HG03457 (cell line): Measurements from ENCODE around the gene EVC2.

Experiments
- ATAC-seq: cut with Tn5 transposase; IDR thresholded peaks from one replicate; pipeline ENCODE4 v1.9.1; 2021; ENCODE audit warnings: moderate number of reproducible peaks; ENCODE audit not compliant: unreplicated experiment

The EVC2 gene

DNA sequence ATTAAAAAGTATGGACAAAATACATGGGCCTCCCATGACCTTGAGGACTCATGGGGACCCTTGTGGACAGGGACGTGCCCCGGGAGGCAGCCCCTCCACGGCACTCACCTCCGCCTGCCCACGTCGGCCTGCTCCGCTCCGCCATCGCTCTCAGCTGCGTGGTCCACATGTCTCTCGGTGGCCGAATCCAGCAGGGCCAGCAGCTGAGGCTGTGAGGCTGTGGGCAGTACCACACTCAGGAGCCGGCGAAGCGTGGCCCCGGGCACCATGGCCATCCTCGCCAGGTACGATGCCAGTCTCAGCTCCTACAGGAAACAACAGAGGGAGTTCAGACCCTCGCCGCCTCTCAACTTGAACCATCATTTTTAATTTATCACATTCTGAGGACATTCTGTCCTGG is 140.0 kb downstream of the EVC2 start:
- ATAC-seq: no peak

DNA sequence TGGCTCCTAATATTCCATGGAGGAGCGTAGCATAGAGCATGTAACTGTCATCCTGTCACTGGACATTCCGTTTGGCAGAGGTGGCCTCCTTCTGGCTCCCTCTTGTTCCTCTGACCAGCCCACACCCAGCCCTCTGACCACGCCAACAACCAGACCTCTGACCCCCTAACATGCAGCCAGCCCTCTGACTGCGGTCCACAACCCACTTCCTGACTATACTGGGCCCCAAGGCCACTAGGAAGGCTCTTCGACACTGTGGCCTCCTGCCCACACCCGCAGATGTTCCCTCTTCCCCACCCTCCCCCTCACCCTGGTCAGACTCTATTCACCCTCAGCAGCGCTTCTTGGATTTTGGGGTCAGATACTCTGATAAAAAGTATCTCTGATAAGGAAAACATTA is 141.4 kb downstream of the EVC2 start:
- ATAC-seq: no peak

DNA sequence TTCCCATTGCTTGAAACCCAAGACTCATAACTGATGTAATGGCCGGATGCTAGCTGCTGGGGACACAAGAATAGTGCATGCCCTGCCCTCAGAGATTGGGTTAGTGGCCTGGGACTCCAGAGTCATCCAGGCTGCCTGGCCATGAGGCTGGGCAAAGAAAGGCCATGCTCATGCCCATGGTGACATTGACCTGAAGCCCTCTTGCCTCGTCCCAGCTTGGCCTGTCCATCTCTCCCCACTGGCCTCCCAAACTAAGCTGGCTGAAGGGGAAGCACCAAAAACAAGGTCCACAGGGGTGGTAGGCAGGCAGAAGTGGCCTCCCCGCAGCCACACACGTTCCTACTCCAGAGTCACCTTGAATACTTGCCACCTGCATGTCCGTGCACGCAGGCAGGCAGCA is 141.8 kb downstream of the EVC2 start:
- no peak for ATAC-seq

DNA sequence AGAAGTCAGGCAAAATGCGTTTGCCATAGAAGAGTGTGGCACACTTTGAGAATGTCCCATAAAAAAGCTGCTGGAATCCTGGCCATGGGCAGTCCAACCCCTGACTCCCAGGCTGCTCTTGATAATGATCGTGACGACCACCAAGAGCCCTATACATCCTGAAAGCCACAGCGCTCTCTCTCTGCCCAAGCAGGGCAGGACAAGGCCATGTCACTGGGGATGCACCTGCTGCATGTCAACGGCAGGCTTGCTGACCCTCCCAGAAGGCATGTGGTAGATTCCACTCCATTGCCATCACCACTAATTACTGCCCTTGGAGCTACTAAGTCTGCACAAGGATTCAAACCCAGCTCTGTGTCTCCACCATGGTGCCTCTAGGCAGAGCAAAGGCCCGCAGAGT is 144.5 kb downstream of the EVC2 start:
- ATAC-seq: no peak

DNA sequence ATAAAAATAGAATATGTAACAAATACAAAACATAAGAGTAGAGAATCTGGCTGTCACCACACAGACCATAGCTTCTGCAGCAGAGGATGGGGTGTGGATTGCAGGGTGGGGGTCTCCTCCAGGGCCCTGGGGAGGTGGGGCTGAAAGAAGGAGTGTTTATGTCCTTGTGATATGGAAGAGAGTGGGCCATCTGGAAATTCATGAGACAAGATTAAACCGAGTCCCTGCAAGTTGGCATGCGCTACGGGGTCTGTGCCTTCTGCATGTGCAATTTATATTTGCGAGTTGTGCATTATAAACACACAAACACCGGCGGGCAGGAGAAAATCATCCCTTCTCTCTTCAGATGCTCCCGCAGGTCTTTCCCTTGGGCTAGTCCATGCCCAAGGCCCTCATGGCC is 145.9 kb downstream of the EVC2 start:
- no peak for ATAC-seq

DNA sequence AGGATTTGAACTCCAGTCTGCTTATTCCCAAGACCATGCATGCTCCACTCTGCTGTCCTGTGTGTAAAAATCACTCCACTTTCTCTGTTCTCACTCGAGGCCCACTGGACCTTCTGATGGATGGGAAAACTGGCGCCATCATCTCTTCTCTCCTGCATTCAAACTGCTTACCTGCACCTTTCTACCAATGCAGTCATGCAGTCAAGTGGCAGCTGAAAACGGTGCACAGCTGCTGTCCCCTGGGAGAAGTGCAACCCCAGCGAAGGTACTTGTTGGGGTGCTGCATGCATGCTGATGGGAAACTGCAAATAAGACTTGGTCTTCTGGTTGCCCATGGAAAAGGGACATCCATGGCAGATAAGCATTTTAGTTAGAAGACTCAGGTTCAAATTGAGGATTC is 147.1 kb downstream of the EVC2 start:
- ATAC-seq: no peak

DNA sequence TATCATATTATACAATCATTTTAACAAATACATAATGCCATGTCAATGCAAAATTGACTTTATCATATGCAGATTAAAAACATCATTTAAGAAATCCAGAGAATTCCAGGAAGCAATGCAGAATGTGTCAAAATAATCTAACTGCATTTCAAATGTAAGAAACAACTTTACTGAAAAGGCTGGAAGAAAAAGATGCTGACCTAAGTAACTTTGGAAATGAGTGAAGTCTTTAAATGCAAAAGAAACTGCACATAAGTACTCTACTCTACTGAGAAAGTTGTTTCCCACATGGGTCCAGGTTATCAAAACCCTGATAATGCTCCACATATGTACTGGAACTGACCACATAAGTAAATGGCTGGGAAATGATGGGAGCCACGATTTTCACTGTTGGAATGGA is 149.9 kb downstream of the EVC2 start:
- ATAC-seq: no peak

DNA sequence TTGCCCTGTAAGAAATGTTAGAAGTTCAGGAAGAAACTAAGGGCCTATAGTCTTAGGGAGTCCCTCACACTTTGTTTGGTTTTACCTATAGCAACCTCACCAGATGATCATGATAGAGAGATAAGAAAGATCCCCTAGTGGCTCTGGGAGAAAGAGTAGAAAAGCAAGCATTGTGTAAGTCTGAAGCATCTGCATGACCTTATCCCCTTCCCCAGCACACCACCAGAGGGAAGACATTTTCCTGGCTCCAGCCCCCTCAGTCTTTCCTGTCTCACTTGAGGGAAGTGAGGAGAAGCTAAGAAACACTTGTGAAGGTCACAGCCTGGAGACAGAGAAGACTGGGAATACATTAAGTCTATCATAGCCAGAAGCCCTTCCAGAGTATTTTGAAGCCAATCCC is 154.0 kb downstream of the EVC2 start:
- no peak for ATAC-seq

DNA sequence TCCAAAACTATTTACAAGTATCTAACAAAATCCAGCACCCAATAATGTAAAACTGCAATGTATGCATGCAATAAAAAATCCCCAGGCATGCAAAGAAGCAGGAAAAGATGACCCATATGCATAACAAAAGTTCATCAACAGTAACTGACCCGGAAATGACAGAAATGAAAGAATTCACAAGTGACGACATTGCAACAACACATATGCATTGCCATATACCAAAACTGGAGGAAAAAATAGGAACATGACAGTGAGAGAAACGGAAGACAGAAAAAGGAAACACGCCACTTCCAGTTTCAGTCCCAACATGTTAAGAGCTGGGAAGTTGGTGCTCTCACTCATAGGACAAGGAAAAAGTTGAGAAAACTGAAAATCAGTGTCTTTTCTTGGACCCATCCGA is 154.6 kb downstream of the EVC2 start:
- no peak for ATAC-seq

DNA sequence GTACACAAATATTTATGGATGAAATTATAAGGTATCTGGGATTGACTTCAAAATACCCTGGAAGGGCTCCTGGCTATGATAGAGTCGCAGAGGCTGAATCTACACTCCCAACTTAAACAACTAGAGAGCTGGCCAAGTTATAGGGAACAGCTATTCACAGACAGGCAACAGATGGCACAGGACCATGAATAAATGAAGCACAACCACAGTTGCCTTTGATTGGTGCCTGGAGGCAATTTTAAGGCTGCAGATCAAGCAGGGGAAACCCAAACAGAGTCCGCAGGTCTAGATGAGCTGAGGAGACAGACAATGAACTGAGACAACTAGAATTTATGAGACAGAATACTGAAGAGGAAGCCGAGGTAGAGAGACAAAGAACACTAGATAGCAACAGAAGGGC is 155.9 kb downstream of the EVC2 start:
- ATAC-seq: no peak

DNA sequence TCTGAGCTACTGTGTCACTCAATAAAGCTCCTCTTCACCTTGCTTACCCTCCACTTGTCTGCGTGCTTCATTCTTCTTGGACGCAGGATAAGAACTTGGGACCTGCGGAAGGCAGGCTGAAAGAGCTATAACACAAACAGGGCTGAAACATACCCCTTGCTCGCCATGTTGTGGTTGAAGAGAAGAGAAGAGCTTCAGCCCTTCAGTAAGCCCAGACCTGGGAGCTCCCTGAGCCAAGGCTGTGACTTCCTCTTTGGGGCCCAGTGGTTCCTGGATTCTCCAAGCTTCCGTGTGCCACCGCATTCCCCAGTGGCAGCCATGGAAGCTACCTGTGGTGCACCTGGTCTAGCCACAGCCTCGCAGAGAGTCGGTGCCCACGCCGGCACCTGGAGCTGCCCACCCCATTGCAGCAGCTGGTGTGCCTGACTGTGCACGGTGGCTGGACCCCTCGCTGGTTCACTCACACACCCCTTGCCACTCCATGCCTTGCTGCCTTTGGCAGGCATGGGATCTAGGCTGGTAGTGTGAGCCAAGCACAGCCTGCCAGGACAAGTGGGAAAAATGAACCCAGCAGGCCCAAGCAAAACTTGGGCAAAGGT is 160.6 kb downstream of the EVC2 start:
- no peak for ATAC-seq

DNA sequence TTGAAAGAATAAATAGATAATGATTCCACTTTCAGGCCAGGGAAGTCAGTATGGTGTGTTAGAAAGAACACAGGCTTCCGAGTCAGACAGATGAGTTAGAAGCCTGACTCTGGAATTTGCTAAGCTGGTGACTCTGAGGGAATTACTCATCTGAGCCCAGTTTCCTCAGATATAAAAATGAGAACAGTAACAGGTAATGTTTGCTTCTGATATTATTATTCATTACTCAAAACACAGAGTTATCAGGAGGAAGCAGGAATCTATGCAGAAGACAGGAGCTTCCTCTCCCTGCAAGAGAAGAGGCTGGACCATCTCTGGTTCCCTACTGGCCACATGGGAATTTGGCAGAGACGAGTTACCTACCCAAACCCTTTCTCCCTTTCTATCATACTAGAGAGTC is 163.1 kb downstream of the EVC2 start:
- ATAC-seq: no peak

DNA sequence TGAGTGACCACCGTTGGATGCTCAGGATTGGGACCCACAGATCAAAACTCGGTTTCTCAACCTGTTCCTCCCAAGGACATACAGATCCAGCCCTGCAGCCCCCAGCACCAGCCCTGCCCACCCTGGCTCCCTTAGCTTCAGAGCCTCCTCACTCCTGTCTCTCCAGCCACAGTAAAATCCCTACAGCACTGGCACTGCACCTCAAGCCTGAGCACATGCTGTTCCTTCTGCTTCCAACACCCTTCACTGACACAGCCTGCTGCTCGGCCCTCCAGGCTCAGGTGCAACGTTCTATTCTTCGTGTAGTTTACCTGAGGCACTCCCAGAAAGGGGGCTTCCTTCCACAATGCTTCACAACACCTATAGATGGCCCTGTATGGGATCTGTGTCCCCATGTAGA is 163.6 kb downstream of the EVC2 start:
- ATAC-seq: no peak

DNA sequence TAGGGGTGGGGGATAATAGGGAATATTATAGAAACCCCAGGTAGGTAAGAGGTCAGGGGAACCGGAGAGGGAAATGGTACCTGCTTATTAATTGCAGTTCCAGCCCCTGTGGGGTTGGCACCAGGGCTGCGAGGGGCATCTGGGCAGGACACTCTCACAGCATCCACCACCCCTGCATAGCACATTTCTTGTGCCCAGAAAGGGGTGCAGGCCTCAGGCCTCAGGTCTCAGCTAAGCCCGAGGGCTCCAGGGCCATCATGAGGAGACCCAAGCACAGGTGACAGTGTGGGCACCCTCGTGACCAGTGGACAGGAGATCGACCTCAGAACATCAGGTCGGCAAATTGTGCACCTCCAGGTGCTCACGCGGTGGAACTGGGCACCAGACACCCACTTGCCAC is 164.7 kb downstream of the EVC2 start:
- ATAC-seq: no peak

DNA sequence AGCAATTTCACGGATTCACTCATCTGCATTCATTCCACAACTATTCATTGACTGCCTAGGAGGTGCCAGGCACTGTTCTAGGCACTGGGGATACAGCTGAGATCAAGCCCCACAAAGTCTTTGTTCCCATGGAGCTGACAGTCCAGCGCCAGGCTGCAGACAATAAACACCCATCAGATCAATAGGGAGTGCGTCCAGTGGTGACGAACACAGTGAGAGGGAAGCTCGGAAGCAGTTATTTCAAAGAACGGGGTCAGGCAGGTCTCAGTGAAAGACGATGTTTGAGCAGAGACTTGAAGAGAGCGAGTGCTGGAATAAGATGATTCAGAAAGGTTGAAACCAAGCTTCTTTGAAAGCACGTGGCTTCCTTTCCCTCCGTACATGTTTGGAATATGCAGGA is 167.2 kb downstream of the EVC2 start:
- no peak for ATAC-seq

DNA sequence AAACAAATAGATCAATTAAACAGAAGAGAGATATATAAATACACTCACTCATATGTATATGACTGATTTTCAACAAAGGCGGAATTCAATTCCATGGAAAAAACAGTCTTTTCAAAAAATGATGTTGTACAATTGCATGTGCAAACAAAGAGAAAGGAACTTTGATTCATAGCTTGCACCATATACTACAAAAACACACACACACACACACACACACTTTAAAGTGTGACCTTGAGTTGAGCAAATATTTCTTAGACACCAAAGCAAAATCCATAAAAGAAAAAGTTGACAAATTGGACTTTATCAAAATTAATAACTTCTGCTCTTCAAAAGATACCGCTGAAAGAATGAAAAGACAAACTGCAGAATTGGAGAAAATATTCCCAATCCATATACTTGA is 168.8 kb downstream of the EVC2 start:
- no peak for ATAC-seq

DNA sequence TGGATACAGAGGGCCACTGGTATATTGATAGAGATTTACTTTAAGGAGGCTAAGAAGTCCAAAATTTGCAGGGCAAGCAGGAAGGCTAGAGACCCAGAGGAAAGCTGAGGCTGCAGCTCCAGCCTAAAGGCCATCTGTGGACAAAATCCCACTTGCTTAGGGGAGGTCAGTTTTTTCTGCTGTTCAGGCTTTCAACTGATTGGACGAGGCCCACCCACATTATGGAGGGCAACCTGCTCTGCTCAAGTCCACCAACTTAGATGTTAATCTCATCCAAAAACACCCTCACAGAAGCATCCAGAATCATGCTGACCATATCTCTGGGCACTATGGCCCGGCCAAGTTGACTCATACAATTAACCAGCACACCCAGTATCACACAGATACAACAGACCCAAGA is 176.3 kb downstream of the EVC2 start:
- no peak for ATAC-seq

DNA sequence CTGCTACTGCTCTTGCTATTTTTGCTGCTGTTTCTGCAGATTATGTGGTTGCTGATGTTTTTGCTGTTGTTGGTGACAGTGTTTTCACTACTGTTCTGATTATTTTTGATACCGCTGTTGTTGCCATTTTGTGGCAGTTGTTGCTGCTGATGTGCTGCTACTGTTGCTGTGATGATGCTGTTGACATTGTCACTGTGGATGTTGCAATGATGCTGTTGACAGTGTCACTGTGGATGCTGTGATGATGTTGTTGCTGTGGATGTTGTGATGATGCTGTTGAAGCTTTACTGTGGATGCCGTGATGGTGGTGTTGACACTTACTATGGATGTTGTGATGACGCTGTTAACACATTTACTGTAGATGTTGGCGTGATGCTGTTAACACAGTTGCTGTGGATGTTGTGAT is 180.3 kb downstream of the EVC2 start:
- no peak for ATAC-seq

DNA sequence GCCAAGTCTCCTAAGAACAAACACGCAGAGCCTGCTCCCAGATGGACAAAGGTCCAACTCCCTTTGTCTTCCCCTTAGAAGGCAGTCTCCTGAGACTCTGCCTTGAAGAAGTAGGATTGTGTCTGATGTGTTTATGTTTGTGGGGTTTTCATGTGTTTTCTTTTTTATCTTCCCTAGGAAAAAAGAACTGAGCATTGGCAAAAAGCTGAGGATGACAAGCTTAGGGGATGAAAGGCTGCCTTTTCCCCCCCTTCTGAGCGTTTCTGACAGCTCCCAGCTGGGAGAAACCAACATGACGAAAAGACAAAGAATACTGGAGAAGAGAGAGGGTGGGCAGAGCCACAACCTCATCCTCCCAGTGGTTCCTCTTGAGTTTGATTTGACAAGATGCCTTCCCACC is 181.1 kb downstream of the EVC2 start:
- ATAC-seq: no peak

DNA sequence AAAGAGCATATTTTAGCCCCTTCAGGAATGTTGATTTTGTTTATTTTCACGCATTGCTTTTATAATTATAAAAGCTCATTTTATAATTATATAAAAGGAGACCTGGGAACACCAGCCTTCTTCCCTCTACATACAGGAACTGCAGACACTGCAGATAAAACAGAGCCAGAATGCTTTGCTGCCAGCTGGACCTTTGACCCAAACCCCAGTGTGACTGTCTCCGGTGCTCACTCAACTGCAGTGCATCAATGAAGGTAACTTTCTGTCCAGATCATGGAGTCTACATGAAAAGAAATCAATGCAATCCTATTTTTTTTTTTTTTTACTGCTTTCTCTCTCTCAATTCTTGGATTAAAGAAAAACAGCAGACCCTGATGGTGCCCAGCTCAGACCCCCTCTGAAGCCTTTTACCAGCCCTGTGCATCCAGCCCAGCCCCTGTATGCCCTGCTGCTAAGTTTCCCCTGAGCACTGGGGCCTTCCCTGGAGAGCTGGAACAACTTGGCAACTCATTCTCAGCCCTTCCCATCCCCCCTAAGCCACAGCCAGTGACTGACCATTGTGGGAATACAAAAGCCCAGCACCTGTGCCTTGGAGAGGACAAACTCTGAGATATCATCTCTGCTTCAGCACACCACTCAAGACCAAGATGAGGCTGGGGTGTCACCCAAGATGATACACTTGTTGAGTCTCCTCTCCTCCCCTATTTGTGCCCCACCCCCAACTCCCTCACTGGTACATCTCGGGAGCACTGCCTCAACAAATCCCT is 182.1 kb downstream of the EVC2 start:
- no peak for ATAC-seq

DNA sequence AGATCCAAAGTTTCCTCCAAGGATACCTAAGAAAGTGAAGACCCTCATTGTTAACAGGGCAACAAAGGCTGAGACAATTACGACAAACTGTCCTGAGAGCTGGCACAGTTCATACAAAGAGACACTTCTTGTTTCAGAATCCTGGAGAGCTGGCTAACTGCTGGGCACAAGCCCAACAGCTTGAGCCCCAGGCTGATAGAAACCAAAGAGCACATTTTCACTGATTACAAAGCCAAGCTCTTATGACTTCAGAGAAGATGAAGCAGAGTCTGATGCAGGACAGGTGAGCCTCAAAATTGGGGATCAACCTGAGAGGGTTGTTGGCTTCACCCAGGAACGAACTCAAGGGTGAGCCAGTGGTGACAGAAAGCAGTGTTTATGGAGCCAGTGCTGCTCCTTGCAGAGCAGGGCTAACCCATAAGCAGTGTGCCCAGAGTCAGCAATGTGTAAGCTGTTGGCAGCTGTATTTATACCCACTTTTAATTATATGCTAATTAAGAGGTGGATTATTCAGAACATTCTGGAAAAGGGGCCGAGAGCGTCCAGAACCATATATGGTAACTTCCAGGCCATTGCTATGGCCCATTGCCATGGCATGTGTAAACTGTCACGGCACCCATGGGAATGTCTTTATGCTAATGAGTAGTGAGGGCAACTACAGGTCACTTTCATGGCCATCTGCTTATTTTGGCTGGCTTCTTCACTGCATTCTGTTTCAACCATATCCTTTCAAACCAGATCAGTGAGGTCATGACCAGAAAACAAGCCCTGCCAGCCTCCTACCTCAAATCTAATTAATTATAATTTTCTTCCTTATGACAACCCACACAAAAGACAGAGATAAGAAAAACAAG is 183.7 kb downstream of the EVC2 start:
- no peak for ATAC-seq

DNA sequence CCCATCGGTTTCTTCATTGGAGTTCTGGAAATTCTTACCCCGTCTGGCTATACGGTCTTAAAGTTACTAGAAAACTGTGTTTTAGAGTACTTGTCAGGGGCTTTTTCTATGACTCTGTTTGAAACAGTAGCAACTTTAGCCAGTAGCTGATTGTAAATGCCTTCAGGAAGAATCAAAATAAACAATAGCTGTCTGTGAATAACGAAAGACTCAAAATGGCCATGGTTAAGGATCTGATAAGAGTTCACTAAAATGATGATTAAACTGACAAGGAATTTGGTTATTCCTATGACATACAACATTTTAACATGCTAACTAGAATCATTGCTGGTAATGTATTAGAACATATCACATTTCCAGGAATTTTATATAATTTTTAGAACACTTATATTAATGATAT is 191.0 kb downstream of the EVC2 start:
- ATAC-seq: no peak
